Neutrophil (primary cell): Measurements from ENCODE around the gene SWI5.

Source experiments
- H3K27ac ChIP-seq: fragments of 200-600 bp; sonication (generic); 2 replicates; pipeline ENCODE4 v1.5.1; 2016; ENCODE audit warnings: mild to moderate bottlenecking, moderate library complexity
- H3K27me3 ChIP-seq: fragments of 200-600 bp; sonication (generic); 2 replicates; pipeline ENCODE4 v1.6.0; 2016; ENCODE audit warnings: mild to moderate bottlenecking
- H3K36me3 ChIP-seq: fragments of 200-600 bp; sonication (generic); 2 replicates; pipeline ENCODE4 v1.5.1; 2017
- H3K4me1 ChIP-seq, 2 experiments: fragments of 200-600 bp in 1 of 2; sonication (generic) in 1 of 2; 1 replicate in 1 of 2; 2 replicates in 1 of 2; pipeline versions ENCODE4 v1.5.1 to v1.6.1; 2013 to 2016; ENCODE audit warnings: low read depth in 1 of 2, low read length in 1 of 2, mild to moderate bottlenecking in 1 of 2, moderate library complexity in 1 of 2; ENCODE audit not compliant: control insufficient read depth in 1 of 2, insufficient read depth in 1 of 2
- H3K4me3 ChIP-seq, 2 experiments: fragments of 200-600 bp in 1 of 2; sonication (generic) in 1 of 2; 1 replicate in 1 of 2; 2 replicates in 1 of 2; pipeline ENCODE4 v1.5.1; 2013 to 2016; ENCODE audit warnings: low read depth in 1 of 2, low read length in 1 of 2, mild to moderate bottlenecking in 1 of 2, moderate library complexity in 1 of 2
- H3K9me3 ChIP-seq: fragments of 200-600 bp; sonication (generic); 2 replicates; pipeline ENCODE4 v1.5.1; 2016
- TF ChIP-seq, protein P1 (sequence below): fragments of 200-600 bp; sonication (generic); IDR thresholded peaks from 2 replicates; pipeline ENCODE4 v1.5.1; 2016; ENCODE audit warnings: antibody characterized with exemption

SWI5 gene

GRCh38 chr9:128286440-128286839 is 10.4 kb downstream of the SWI5 start:
- H3K4me3 ChIP-seq = no peak overlapping the region
- H3K36me3 ChIP-seq = peaks cover 33% of the 10 kb centered on the region
- no peaks in the 10 kb centered on the region for H3K9me3 ChIP-seq
- no peak overlapping the region for H3K27ac ChIP-seq
- no peaks in the 10 kb centered on the region for H3K27me3 ChIP-seq
- TF ChIP-seq, protein P1, sequence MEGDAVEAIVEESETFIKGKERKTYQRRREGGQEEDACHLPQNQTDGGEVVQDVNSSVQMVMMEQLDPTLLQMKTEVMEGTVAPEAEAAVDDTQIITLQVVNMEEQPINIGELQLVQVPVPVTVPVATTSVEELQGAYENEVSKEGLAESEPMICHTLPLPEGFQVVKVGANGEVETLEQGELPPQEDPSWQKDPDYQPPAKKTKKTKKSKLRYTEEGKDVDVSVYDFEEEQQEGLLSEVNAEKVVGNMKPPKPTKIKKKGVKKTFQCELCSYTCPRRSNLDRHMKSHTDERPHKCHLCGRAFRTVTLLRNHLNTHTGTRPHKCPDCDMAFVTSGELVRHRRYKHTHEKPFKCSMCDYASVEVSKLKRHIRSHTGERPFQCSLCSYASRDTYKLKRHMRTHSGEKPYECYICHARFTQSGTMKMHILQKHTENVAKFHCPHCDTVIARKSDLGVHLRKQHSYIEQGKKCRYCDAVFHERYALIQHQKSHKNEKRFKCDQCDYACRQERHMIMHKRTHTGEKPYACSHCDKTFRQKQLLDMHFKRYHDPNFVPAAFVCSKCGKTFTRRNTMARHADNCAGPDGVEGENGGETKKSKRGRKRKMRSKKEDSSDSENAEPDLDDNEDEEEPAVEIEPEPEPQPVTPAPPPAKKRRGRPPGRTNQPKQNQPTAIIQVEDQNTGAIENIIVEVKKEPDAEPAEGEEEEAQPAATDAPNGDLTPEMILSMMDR = no peak
- H3K4me1 ChIP-seq = no peaks in the 10 kb centered on the region

DNA sequence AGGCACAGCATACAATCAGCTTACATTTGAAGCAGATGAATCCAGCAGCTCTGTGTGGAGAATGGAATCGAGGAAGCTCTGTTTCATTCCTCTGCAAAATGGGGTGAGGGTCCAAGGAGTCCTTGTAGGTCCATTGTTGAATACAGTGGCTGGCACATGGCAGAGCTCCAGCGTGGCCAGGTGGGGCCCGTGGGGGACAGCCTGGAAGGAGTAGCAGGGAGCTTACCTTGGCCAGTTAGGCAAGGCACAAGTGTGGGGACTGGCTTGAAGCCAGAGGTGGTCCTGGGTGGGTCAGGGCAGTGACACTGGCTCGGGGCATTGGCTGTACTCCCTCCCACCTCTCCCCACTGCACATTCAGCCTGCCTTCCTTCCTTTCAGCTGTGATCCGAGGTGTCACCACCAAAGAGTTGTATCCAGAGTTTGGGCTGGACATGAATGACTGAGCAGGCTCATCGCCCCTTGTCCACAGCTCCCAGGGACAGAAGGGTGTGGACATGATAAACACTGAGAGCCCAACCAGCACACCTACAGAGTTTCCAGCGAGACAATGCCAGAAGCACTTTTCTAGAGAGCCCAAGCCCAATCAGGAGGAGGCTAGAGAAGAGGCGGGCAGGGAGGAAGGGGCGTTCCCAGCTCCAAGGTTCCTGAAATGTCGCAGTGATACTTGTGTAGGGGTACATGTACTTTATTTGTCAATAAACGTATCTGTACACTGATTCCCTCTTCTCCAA is 12.4 kb downstream of the SWI5 start:
- H3K27me3 ChIP-seq = no peaks in the 10 kb centered on the region
- H3K9me3 ChIP-seq = no peaks in the 10 kb centered on the region
- TF ChIP-seq, protein P1 = no peak
- H3K4me1 ChIP-seq = no peaks in the 10 kb centered on the region
- H3K27ac ChIP-seq = no peak overlapping the region
- H3K36me3 ChIP-seq = peaks cover 33% of the 10 kb centered on the region
- H3K4me3 ChIP-seq = no peak overlapping the region

DNA sequence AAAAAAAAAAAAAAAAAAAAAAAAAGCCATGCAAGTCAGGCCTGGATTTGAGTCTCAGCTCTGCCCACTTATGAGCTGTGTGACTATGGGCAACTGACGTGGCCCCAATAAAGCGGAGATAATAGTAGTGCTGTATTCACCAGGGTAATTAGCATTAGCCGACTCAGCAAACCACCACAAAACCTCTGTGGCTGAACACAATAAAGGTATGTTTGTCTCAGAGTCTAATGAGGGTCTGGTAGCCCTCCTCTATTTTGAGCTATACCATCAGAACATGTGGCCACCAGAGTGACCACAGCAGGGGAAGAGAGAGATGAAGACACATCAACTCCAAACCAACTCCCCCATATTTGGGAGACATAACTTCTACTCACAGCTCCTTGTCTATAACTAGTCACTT is 15.9 kb downstream of the SWI5 start:
- Histone ChIP-seq H3K9me3 (no peaks in the 10 kb centered on the region), H3K36me3 (peaks cover 17% of the 10 kb centered on the region)
- TF ChIP-seq, protein P1 = no peak

GRCh38 chr9:128293091-128293490 is 17.0 kb downstream of the SWI5 start:
- Histone ChIP-seq H3K4me1 (no peaks in the 10 kb centered on the region), H3K27me3 (no peaks in the 10 kb centered on the region), H3K9me3 (no peaks in the 10 kb centered on the region), H3K4me3 (no peak overlapping the region), H3K27ac (no peak overlapping the region), H3K36me3 (peaks cover 10% of the 10 kb centered on the region)
- TF ChIP-seq, protein P1 = no peak

More for the DNA sequence above, 15.9 kb downstream of the SWI5 start:
- no peak overlapping the region for H3K27ac ChIP-seq
- H3K27me3 ChIP-seq = no peaks in the 10 kb centered on the region
- H3K4me3 ChIP-seq = no peak overlapping the region
- H3K4me1 ChIP-seq = no peaks in the 10 kb centered on the region

GRCh38 chr9:128294142-128294541 is 18.1 kb downstream of the SWI5 start:
- H3K36me3 ChIP-seq = no peaks in the 10 kb centered on the region
- TF ChIP-seq, protein P1 = no peak
- no peaks in the 10 kb centered on the region for H3K27me3 ChIP-seq
- no peak overlapping the region for H3K27ac ChIP-seq
- no peaks in the 10 kb centered on the region for H3K9me3 ChIP-seq
- H3K4me3 ChIP-seq = no peak overlapping the region
- no peaks in the 10 kb centered on the region for H3K4me1 ChIP-seq
